ENCODE results near the gene ZBTB7C.

DNA sequence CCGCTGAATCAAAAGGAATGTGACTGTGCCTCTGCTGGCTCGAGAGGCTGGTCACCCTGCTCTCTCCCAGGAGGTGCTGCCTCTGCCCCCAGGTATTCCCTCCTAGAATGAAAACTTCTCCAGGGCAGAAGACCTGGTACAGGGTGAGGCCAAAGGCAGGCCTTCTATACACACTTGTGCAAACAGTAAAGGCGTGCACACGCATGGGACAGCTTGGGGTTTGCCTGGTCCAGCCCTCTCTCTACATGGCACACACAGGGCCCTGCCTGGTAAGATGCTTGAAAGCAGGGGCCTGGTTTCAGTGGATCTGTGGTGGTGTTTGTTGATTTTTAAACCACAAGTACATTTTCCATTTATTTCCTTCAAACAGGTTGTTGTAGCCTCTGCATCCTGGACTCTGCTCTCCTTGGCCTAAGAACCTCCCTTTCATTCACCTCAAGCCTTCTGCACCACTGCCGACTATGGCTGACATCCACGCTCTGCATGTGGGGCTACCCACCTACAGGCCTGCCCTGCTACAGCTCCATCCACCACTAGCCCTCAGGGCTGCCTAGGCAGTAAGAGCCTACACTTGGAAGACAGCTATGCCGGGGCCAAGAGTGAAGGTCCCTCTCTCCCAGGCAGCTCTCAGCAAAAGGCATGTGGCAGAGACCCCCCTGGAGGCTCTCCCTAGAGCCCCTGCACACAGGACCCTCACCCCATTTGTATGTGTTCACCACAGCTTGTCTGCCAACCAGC, 190.7 kb downstream of the ZBTB7C start:
- TF ChIP-seq CTCF (conservative IDR thresholded peaks at IDR 0.05; ENCODE audit: low read depth, low read length): no peak
- no peak for TF ChIP-seq EZH2 (IDR thresholded peaks at IDR 0.05; ENCODE audit: borderline replicate concordance, low read depth, low read length, poor library complexity, severe bottlenecking)
